ENCODE results near the gene PPME1. TPM values are rescaled to one million over a fixed set of nuclear protein-coding genes. Genes with fewer than 3 reads are reported as not detected.
A peak's percentile ranks its signal among the peaks of the same experiment; 100 is the strongest.

Gene PPME1
- total RNA-seq, 1 donor from 2014 or later = 401 TPM

- Mint-ChIP-seq H3K4me3 (ENCODE audit: unreplicated experiment) (no peak overlapping the region), H3K36me3 (ENCODE audit: low read depth, unreplicated experiment) (peaks cover 7% of the 10 kb centered on the region), H3K27me3 (ENCODE audit: low read depth, unreplicated experiment) (no peaks in the 10 kb centered on the region), H3K4me1 (ENCODE audit: low read depth, unreplicated experiment) (peaks cover 38% of the 10 kb centered on the region), H3K27ac (ENCODE audit: unreplicated experiment) (no peak overlapping the region), H3K9me3 (ENCODE audit: unreplicated experiment) (peaks cover 2% of the 10 kb centered on the region)
- no peak overlapping the region for H3K4me2 ChIP-seq (ENCODE audit: low read length)
- H3K9ac ChIP-seq (ENCODE audit: low read length) = no peak overlapping the region
- no peak overlapping the region for H3K4me3 ChIP-seq (ENCODE audit: insufficient read depth, low read depth, low read length)
- no peak for FAIRE-seq
- TF ChIP-seq EZH2 (IDR thresholded peaks at IDR 0.05; ENCODE audit: insufficient read depth, low read length) = no peak
- TF ChIP-seq, protein P1, sequence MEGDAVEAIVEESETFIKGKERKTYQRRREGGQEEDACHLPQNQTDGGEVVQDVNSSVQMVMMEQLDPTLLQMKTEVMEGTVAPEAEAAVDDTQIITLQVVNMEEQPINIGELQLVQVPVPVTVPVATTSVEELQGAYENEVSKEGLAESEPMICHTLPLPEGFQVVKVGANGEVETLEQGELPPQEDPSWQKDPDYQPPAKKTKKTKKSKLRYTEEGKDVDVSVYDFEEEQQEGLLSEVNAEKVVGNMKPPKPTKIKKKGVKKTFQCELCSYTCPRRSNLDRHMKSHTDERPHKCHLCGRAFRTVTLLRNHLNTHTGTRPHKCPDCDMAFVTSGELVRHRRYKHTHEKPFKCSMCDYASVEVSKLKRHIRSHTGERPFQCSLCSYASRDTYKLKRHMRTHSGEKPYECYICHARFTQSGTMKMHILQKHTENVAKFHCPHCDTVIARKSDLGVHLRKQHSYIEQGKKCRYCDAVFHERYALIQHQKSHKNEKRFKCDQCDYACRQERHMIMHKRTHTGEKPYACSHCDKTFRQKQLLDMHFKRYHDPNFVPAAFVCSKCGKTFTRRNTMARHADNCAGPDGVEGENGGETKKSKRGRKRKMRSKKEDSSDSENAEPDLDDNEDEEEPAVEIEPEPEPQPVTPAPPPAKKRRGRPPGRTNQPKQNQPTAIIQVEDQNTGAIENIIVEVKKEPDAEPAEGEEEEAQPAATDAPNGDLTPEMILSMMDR (IDR thresholded peaks at IDR 0.05; ENCODE audit: insufficient read depth, low read depth, low read length) = no peak
- no peak for DNase-seq (ENCODE audit: low read depth)
- H3K4me1 ChIP-seq (ENCODE audit: insufficient read depth, low read length) = peaks cover 25% of the 10 kb centered on the region
- no peaks in the 10 kb centered on the region for H4K20me1 ChIP-seq (ENCODE audit: insufficient read depth, low read length)
- no peaks in the 10 kb centered on the region for H3K36me3 ChIP-seq (ENCODE audit: insufficient read depth, low read length)
- no peaks in the 10 kb centered on the region for H3K27me3 ChIP-seq (ENCODE audit: insufficient read depth, low read length)
- no peak overlapping the region for H3K27ac ChIP-seq (ENCODE audit: low read depth, low read length)
- H3K9me3 ChIP-seq (ENCODE audit: insufficient read depth, low read depth, low read length) = no peaks in the 10 kb centered on the region
- H3K79me2 ChIP-seq (ENCODE audit: insufficient read depth, low read length) = no peaks in the 10 kb centered on the region
- no peak overlapping the region for H2AFZ ChIP-seq (ENCODE audit: low read depth, low read length)
These were observed 26.5 kb upstream of the PPME1 start for GRCh38 chr11:74144592-74144991.

DNA sequence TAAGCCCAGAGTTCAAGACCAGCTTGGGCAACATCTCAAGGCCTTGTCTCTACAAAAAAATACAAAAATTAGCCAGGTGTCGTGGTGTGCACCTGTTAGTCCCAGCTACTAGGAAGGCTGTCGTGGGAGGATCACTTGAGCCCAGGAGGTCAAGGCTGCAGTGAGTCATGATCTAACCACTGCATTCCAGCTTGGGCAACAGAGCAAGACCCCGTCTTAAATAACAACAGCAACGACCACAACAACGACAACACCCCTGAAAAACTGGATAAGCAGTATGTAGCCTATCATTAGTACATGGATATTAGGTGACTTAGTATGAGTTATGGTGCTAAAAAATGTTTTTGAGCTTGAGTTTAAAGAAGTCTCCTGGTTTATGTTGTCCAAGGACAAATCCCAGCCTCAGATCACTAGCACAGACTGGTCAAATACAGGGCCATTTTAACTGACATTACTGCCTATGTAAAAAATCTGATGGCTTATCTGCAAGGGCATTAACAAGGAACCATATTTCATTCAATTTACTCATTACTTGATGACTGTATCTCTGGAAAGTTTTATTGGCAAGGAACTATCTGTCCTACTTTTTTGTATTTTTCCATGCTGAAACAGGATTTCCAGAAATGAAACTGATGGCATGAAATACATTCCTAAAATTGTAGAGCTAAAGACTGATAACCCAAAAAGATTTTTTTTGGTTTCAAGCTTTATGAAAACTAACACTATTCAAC lies 23.7 kb upstream of the PPME1 start:
- Histone ChIP-seq H3K9me3 (ENCODE audit: insufficient read depth, low read depth, low read length) (no peaks in the 10 kb centered on the region), H3K4me3 (ENCODE audit: insufficient read depth, low read depth, low read length) (no peak overlapping the region), H2AFZ (ENCODE audit: low read depth, low read length) (no peak overlapping the region), H3K27me3 (ENCODE audit: insufficient read depth, low read length) (no peaks in the 10 kb centered on the region), H3K27ac (ENCODE audit: low read depth, low read length) (no peak overlapping the region), H3K4me2 (ENCODE audit: low read length) (peak overlapping the region; percentile 8), H3K79me2 (ENCODE audit: insufficient read depth, low read length) (peaks cover 1% of the 10 kb centered on the region), H3K4me1 (ENCODE audit: insufficient read depth, low read length) (peaks cover 16% of the 10 kb centered on the region), H3K36me3 (ENCODE audit: insufficient read depth, low read length) (no peaks in the 10 kb centered on the region), H4K20me1 (ENCODE audit: insufficient read depth, low read length) (no peaks in the 10 kb centered on the region), H3K9ac (ENCODE audit: low read length) (no peak overlapping the region)
- H3K4me3 Mint-ChIP-seq (ENCODE audit: unreplicated experiment) = peak overlapping the region; percentile 66
- TF ChIP-seq, protein P1 (IDR thresholded peaks at IDR 0.05; ENCODE audit: insufficient read depth, low read depth, low read length) = no peak
- TF ChIP-seq EZH2 (IDR thresholded peaks at IDR 0.05; ENCODE audit: insufficient read depth, low read length) = no peak
- H3K27me3 Mint-ChIP-seq (ENCODE audit: low read depth, unreplicated experiment) = no peaks in the 10 kb centered on the region
- peak; percentile 58 for DNase-seq (ENCODE audit: low read depth)
- peaks cover 23% of the 10 kb centered on the region for H3K4me1 Mint-ChIP-seq (ENCODE audit: low read depth, unreplicated experiment)
- FAIRE-seq = no peak
- peaks cover 2% of the 10 kb centered on the region for H3K9me3 Mint-ChIP-seq (ENCODE audit: unreplicated experiment)
- H3K27ac Mint-ChIP-seq (ENCODE audit: unreplicated experiment) = peak overlapping the region; percentile 55
- peaks cover 7% of the 10 kb centered on the region for H3K36me3 Mint-ChIP-seq (ENCODE audit: low read depth, unreplicated experiment)

DNA sequence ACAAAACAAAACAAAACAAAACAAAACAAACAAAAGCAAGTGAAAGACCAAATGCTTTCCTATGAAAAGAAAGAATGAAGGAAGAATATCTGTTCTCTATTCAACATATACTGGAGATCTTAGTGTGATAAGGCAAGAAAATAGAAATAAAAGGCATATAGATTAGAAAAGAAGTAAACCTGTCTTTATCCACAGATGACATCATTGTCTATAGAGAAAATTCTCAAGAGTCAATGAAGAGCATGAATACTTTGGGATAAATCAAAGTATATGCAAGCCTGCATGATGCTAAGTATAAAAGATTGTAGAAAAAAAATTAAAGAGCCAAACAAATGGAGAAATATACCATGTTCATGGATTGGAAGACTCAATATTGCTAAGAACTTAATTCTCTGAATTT lies 17.9 kb upstream of the PPME1 start:
- Mint-ChIP-seq H3K9me3 (ENCODE audit: unreplicated experiment) (no peaks in the 10 kb centered on the region), H3K27ac (ENCODE audit: unreplicated experiment) (no peak overlapping the region)
- H3K79me2 ChIP-seq (ENCODE audit: insufficient read depth, low read length) = peaks cover 18% of the 10 kb centered on the region

More for the DNA sequence above, 17.9 kb upstream of the PPME1 start:
- no peak overlapping the region for H3K9ac ChIP-seq (ENCODE audit: low read length)
- H2AFZ ChIP-seq (ENCODE audit: low read depth, low read length) = no peak overlapping the region
- H3K27me3 Mint-ChIP-seq (ENCODE audit: low read depth, unreplicated experiment) = no peaks in the 10 kb centered on the region
- peaks cover 10% of the 10 kb centered on the region for H3K4me1 ChIP-seq (ENCODE audit: insufficient read depth, low read length)
- H3K36me3 ChIP-seq (ENCODE audit: insufficient read depth, low read length) = no peaks in the 10 kb centered on the region
- TF ChIP-seq, protein P1 (IDR thresholded peaks at IDR 0.05; ENCODE audit: insufficient read depth, low read depth, low read length) = no peak
- no peak for TF ChIP-seq EZH2 (IDR thresholded peaks at IDR 0.05; ENCODE audit: insufficient read depth, low read length)
- no peak overlapping the region for H3K4me3 Mint-ChIP-seq (ENCODE audit: unreplicated experiment)
- H3K27ac ChIP-seq (ENCODE audit: low read depth, low read length) = no peak overlapping the region
- no peak overlapping the region for H3K4me3 ChIP-seq (ENCODE audit: insufficient read depth, low read depth, low read length)
- no peaks in the 10 kb centered on the region for H4K20me1 ChIP-seq (ENCODE audit: insufficient read depth, low read length)
- no peaks in the 10 kb centered on the region for H3K9me3 ChIP-seq (ENCODE audit: insufficient read depth, low read depth, low read length)
- H3K27me3 ChIP-seq (ENCODE audit: insufficient read depth, low read length) = no peaks in the 10 kb centered on the region
- DNase-seq (ENCODE audit: low read depth) (no peak), FAIRE-seq (no peak)
- H3K4me1 Mint-ChIP-seq (ENCODE audit: low read depth, unreplicated experiment) = peaks cover 17% of the 10 kb centered on the region
- H3K36me3 Mint-ChIP-seq (ENCODE audit: low read depth, unreplicated experiment) = peaks cover 7% of the 10 kb centered on the region
- H3K4me2 ChIP-seq (ENCODE audit: low read length) = no peak overlapping the region

Measured in astrocyte (in vitro differentiated cells and primary cell).